Naive thymus-derived CD4-positive, alpha-beta T cell (primary cell): Measurements from ENCODE around the gene CNGA4. TPM values are rescaled to one million over a fixed set of nuclear protein-coding genes. Genes with fewer than 3 reads are reported as not detected.

Source experiments
- ATAC-seq: fragments of 150-1000 bp; cut with Tn5 transposase; 2 replicates; pipeline ENCODE4 v1.10.0; 2021; ENCODE audit warnings: mild to moderate bottlenecking, moderate library complexity
- CTCF ChIA-PET: fragments of 350-600 bp; sonication (Branson Sonifier 250); formaldehyde crosslinking; loops from one replicate; lab custom pipeline; 2021; ENCODE audit warnings: antibody characterized with exemption; lab: Charles Lee
- POLR2A ChIA-PET: fragments of 350-600 bp; sonication (Branson Sonifier 250); formaldehyde crosslinking; loops from one replicate; lab custom pipeline; 2021; ENCODE audit warnings: antibody characterized with exemption, inconsistent platforms; lab: Charles Lee
- DNase-seq, 9 donors: peaks; one replicate each; pipeline versions ENCODE4 v3.0.0 to v3.0.0-alpha.2; 2020 to 2022; ENCODE audit warnings: mixed read lengths in 1 of 9
- H3K27ac ChIP-seq: one replicate; pipeline ENCODE4 v1.7.0; 2013; ENCODE audit warnings: mild to moderate bottlenecking, low read depth, low read length, moderate library complexity
- H3K27me3 ChIP-seq, 2 donors: one replicate each; pipeline ENCODE4 v1.7.0; 2013; ENCODE audit warnings: low read length in 2 of 2, mild to moderate bottlenecking in 2 of 2, moderate library complexity in 2 of 2; ENCODE audit not compliant: control insufficient read depth in 2 of 2, insufficient read depth in 2 of 2
- H3K36me3 ChIP-seq, 3 experiments: 1 replicate in 2 of 3; 2 replicates in 1 of 3; pipeline ENCODE4 v1.7.0; 2013; ENCODE audit warnings: low read length in 3 of 3, mild to moderate bottlenecking in 3 of 3, moderate library complexity in 1 of 3; ENCODE audit not compliant: insufficient read depth in 3 of 3, control insufficient read depth in 2 of 3
- H3K4me1 ChIP-seq, 2 donors: one replicate each; pipeline ENCODE4 v1.7.0; 2013; ENCODE audit warnings: low read length in 2 of 2, mild to moderate bottlenecking in 2 of 2, moderate library complexity in 1 of 2; ENCODE audit not compliant: control insufficient read depth in 2 of 2, insufficient read depth in 2 of 2
- H3K4me3 ChIP-seq: 2 replicates; pipeline ENCODE4 v1.7.0; 2013; ENCODE audit warnings: mild to moderate bottlenecking, low read length
- H3K9me3 ChIP-seq, 3 experiments: 1 replicate in 2 of 3; 2 replicates in 1 of 3; pipeline ENCODE4 v1.7.0; 2013; ENCODE audit warnings: low read length in 3 of 3; ENCODE audit not compliant: control insufficient read depth in 2 of 3
- H3K27ac Mint-ChIP-seq, 9 donors: one replicate each; pipeline ENCODE4 v1.8.0; 2020 to 2022; ENCODE audit warnings: mixed read lengths in 9 of 9, mild to moderate bottlenecking in 8 of 9, moderate library complexity in 5 of 9, inconsistent platforms in 2 of 9
- H3K27me3 Mint-ChIP-seq, 5 donors: one replicate each; pipeline ENCODE4 v1.8.0; 2021 to 2022; ENCODE audit warnings: mixed read lengths in 5 of 5, mild to moderate bottlenecking in 1 of 5
- H3K36me3 Mint-ChIP-seq, 5 donors: one replicate each; pipeline ENCODE4 v1.8.0; 2020 to 2022; ENCODE audit warnings: mixed read lengths in 5 of 5, mild to moderate bottlenecking in 3 of 5, inconsistent platforms in 1 of 5
- H3K4me1 Mint-ChIP-seq, 7 donors: one replicate each; pipeline ENCODE4 v1.8.0; 2020 to 2022; ENCODE audit warnings: mixed read lengths in 7 of 7, mild to moderate bottlenecking in 3 of 7, inconsistent platforms in 1 of 7
- H3K4me3 Mint-ChIP-seq, 10 donors: one replicate each; pipeline ENCODE4 v1.8.0; 2020 to 2022; ENCODE audit warnings: mild to moderate bottlenecking in 10 of 10, mixed read lengths in 10 of 10, moderate library complexity in 6 of 10, inconsistent platforms in 2 of 10
- H3K9me3 Mint-ChIP-seq, 11 donors: one replicate each; pipeline ENCODE4 v1.8.0; 2020 to 2022; ENCODE audit warnings: mixed read lengths in 11 of 11, mild to moderate bottlenecking in 4 of 11, inconsistent platforms in 1 of 11, moderate library complexity in 1 of 11
- intact Hi-C, 2 donors: fragments of 100-400 bp; cut with micrococcal nuclease; formaldehyde crosslinking; loops; one replicate each; pipeline ENCODE4 v1.15.1; 2023
- polyA plus RNA-seq, 2 donors: library from polyadenylated mRNA; unstranded; fragments of 300-500 nt; fragmentation: Illumina TruSeq; gene quantifications; one replicate each; pipeline ENCODE4 v1.2.3, GENCODE V29; 2021
- total RNA-seq, 6 experiments: library from RNA in 5 of 6; stranded (reverse) in 5 of 6; gene quantifications; 1 replicate in 5 of 6; 2 replicates in 1 of 6; pipeline ENCODE4 v1.2.3 and lab custom pipeline; 2021 to 2026

The CNGA4 gene
- total and polyA plus RNA-seq, 7 experiments from 2014 or later: 0.32 to 0.62 (median 0.37) TPM; not detected in 3

DNA sequence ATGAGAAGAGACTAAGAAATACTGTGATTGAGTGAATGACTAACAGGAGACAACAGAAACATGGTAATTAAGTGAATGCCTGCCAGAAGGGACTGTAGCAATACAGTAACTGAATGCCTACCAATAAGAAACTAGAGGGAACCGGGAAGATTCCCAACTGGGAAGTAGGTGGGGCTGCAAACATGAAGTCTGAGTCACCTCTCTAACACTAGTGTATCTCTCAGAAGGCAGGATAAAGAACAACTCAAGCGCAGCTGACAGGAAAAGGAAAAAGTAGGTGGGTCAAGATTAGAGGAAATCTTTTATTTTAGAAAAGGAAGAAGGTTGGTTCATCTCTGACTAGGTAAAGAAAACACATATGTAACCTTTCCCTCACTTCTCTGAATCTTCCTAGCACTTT, 19.5 kb upstream of the CNGA4 start:
- Histone ChIP-seq H3K9me3 (no peaks in the 10 kb centered on the region), H3K4me1 (peaks cover 0 to 7% of the 10 kb centered on the region in 2 donors), H3K27me3 (no peaks in the 10 kb centered on the region), H3K4me3 (no peak overlapping the region), H3K27ac (no peak overlapping the region), H3K36me3 (peaks cover 10 to 88% (median 35%) of the 10 kb centered on the region in 3 experiments)
- CTCF ChIA-PET: no interaction called here
- Mint-ChIP-seq H3K4me1 (peaks cover 16 to 27% (median 23%) of the 10 kb centered on the region in 7 donors), H3K4me3 (peak overlapping the region in 4 of 10 donors; percentile 4 to 55 (median 38)), H3K36me3 (peaks cover 21 to 65% (median 51%) of the 10 kb centered on the region in 5 donors), H3K9me3 (no peaks in the 10 kb centered on the region), H3K27ac (peak overlapping the region in 8 of 9 donors; percentile 22 to 76 (median 44)), H3K27me3 (no peaks in the 10 kb centered on the region)
- intact Hi-C loops: no loop called here
- peak; percentile 34 for ATAC-seq
- POLR2A ChIA-PET: interaction anchor here (0.9 kb wide), 1 partner anchor 10 kb away, joined by 4 read pairs; no protein-coding TSS in a partner anchor
- DNase-seq: no peak

DNA sequence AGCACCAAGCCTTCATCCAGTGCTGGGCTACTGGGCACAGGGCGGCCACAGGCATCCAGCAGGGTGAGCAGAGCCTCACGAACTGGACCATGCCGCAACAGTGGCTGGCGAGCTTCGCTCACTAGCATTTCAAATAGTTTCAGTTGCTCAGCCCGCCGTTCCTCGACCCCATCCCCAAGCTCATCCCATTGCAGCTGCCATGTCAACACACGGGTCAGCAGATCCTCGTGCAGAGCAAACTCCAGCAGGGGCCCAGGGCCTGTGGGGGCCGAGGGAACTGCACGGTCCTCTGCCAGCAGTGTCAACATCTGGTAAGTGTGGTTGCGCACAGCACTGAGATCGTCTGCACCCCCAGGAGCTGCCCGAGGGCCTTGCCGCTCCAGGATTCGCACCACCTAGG, 15.0 kb upstream of the CNGA4 start:
- H3K27ac Mint-ChIP-seq: no peak overlapping the region
- H3K4me1 ChIP-seq: peaks cover 6 to 7% of the 10 kb centered on the region in 2 donors
- POLR2A ChIA-PET: no interaction called here
- CTCF ChIA-PET: no interaction called here
- H3K4me3 Mint-ChIP-seq: no peak overlapping the region
- DNase-seq (no peak), ATAC-seq (no peak)
- H3K27me3 Mint-ChIP-seq: no peaks in the 10 kb centered on the region
- H3K27me3 ChIP-seq: no peaks in the 10 kb centered on the region
- H3K4me1 Mint-ChIP-seq: peaks cover 25 to 68% (median 53%) of the 10 kb centered on the region in 7 donors
- no peak overlapping the region for H3K27ac ChIP-seq
- H3K4me3 ChIP-seq: no peak overlapping the region
- peaks cover 4 to 49% (median 29%) of the 10 kb centered on the region in 3 experiments for H3K36me3 ChIP-seq
- H3K36me3 Mint-ChIP-seq: peaks cover 14 to 63% (median 43%) of the 10 kb centered on the region in 5 donors
- H3K9me3 Mint-ChIP-seq: no peaks in the 10 kb centered on the region
- intact Hi-C loops: no loop called here
- no peaks in the 10 kb centered on the region for H3K9me3 ChIP-seq

- no peaks in the 10 kb centered on the region for H3K9me3 Mint-ChIP-seq
- H3K4me3 Mint-ChIP-seq: no peak overlapping the region
- peaks cover 7 to 11% of the 10 kb centered on the region in 2 donors for H3K4me1 ChIP-seq
- ChIA-PET CTCF (no interaction called here), POLR2A (interaction anchor here (0.6 kb wide), 1 partner anchor 1231 kb away, joined by 14 read pairs; no protein-coding TSS in a partner anchor)
- no peak overlapping the region for H3K27ac Mint-ChIP-seq
- no peaks in the 10 kb centered on the region for H3K27me3 ChIP-seq
- H3K4me3 ChIP-seq: no peak overlapping the region
- H3K9me3 ChIP-seq: no peaks in the 10 kb centered on the region
- intact Hi-C loops: no loop called here
- H3K27ac ChIP-seq: no peak overlapping the region
- peaks cover 23 to 69% (median 55%) of the 10 kb centered on the region in 7 donors for H3K4me1 Mint-ChIP-seq
- H3K36me3 Mint-ChIP-seq: peaks cover 11 to 61% (median 38%) of the 10 kb centered on the region in 5 donors
- ATAC-seq: no peak
- H3K36me3 ChIP-seq: peaks cover 4 to 44% (median 24%) of the 10 kb centered on the region in 3 experiments
- no peak for DNase-seq
- H3K27me3 Mint-ChIP-seq: no peaks in the 10 kb centered on the region
Measured at GRCh38 chr11:6224421-6224820, 14.5 kb upstream of the CNGA4 start.

DNA sequence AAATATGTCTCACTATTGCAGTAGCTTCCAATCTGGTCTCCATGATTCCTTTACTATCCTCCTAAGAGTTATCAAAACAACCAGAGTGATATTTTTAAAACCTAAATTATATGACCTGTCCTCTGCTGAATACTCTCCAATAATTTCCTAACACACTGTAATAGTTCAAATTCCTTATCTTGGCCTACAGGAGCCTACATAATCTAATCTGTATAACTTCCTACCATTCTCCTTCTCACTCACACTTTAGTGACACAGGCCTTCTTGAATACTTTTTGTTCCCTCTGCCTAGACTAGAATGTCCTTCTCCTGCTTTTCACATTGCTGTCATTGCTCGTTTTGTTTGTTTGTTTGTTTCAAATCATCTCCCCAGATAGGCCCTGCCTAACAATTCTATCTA, 13.9 kb upstream of the CNGA4 start:
- POLR2A ChIA-PET: interaction anchor here (0.6 kb wide), 1 partner anchor 1230 kb away, joined by 14 read pairs; no protein-coding TSS in a partner anchor
- peaks cover 23 to 69% (median 55%) of the 10 kb centered on the region in 7 donors for H3K4me1 Mint-ChIP-seq

DNA sequence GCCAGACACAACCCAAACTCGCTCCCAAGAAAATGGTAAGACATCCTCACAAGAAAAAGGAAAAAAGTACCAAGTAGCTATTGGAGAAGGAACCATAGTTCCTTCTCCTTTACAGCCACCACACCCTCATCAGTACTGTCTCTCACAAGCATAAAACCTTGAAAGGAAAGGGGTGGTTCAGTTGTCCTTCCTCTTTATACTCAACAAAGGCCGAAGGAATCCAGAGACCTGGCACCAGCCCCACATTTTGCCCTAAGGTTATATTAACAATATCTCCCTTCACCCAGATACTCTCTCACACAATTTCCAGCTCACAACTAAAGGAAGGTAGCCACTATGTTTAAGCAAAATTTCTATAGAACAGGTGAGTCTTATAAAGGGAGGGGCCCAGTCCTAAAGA, 13.0 kb upstream of the CNGA4 start:
- no peak overlapping the region for H3K4me3 Mint-ChIP-seq
- H3K9me3 Mint-ChIP-seq: no peaks in the 10 kb centered on the region
- no peaks in the 10 kb centered on the region for H3K9me3 ChIP-seq
- peaks cover 5 to 23% of the 10 kb centered on the region in 2 donors for H3K4me1 ChIP-seq
- H3K27ac ChIP-seq: no peak overlapping the region
- H3K36me3 Mint-ChIP-seq: peaks cover 3 to 53% (median 26%) of the 10 kb centered on the region in 5 donors
- peak; percentile 64 for ATAC-seq
- intact Hi-C loops: no loop called here
- H3K27me3 ChIP-seq: no peaks in the 10 kb centered on the region
- no peak overlapping the region for H3K4me3 ChIP-seq
- POLR2A ChIA-PET: no interaction called here
- H3K36me3 ChIP-seq: peaks cover 4 to 36% (median 16%) of the 10 kb centered on the region in 3 experiments
- H3K4me1 Mint-ChIP-seq: peaks cover 31 to 69% (median 58%) of the 10 kb centered on the region in 7 donors
- no peak for DNase-seq
- no peaks in the 10 kb centered on the region for H3K27me3 Mint-ChIP-seq
- CTCF ChIA-PET: no interaction called here
- no peak overlapping the region for H3K27ac Mint-ChIP-seq

More for the DNA sequence above, 13.9 kb upstream of the CNGA4 start:
- CTCF ChIA-PET: no interaction called here
- intact Hi-C loops: no loop called here
- no peak for ATAC-seq
- H3K27ac Mint-ChIP-seq: no peak overlapping the region
- no peaks in the 10 kb centered on the region for H3K9me3 Mint-ChIP-seq
- H3K4me3 Mint-ChIP-seq: no peak overlapping the region
- no peak for DNase-seq
- Histone ChIP-seq H3K4me3 (no peak overlapping the region), H3K27ac (no peak overlapping the region), H3K36me3 (peaks cover 4 to 44% (median 22%) of the 10 kb centered on the region in 3 experiments), H3K27me3 (no peaks in the 10 kb centered on the region), H3K4me1 (peaks cover 5 to 16% of the 10 kb centered on the region in 2 donors), H3K9me3 (no peaks in the 10 kb centered on the region)
- H3K27me3 Mint-ChIP-seq: no peaks in the 10 kb centered on the region
- H3K36me3 Mint-ChIP-seq: peaks cover 7 to 58% (median 32%) of the 10 kb centered on the region in 5 donors

GRCh38 chr11:6228520-6228919, 10.4 kb upstream of the CNGA4 start:
- CTCF ChIA-PET: no interaction called here

More at GRCh38 chr11:6228520-6228919, 10.4 kb upstream of the CNGA4 start:
- Mint-ChIP-seq H3K9me3 (no peaks in the 10 kb centered on the region), H3K27ac (peak overlapping the region in 1 of 9 donors; percentile 43), H3K4me3 (no peak overlapping the region), H3K36me3 (peaks cover 0 to 38% (median 17%) of the 10 kb centered on the region in 5 donors), H3K4me1 (peaks cover 41 to 82% (median 72%) of the 10 kb centered on the region in 7 donors), H3K27me3 (no peaks in the 10 kb centered on the region)
- intact Hi-C loops: no loop called here
- Histone ChIP-seq H3K4me3 (no peak overlapping the region), H3K27ac (no peak overlapping the region), H3K4me1 (peaks cover 6 to 24% of the 10 kb centered on the region in 2 donors), H3K9me3 (no peaks in the 10 kb centered on the region), H3K27me3 (no peaks in the 10 kb centered on the region), H3K36me3 (peaks cover 0 to 11% (median 4%) of the 10 kb centered on the region in 3 experiments)
- ATAC-seq (peak; percentile 63), DNase-seq (no peak)
- POLR2A ChIA-PET: interaction anchor here (0.9 kb wide), 1 partner anchor 9 kb away, joined by 4 read pairs; no protein-coding TSS in a partner anchor
